Mesothelial cell of epicardium (in vitro differentiated cells): Measurements from ENCODE around the gene PRR20E. TPM values are rescaled to one million over a fixed set of nuclear protein-coding genes. Genes with fewer than 3 reads are reported as not detected.
"Not testable (repeated sequence)": the region's sequence is repeated elsewhere in the genome, so short reads cannot be mapped to it uniquely, and the experiment has no call there.

Experiments used
- DNase-seq, 2 experiments: peaks; one replicate each; pipeline ENCODE4 v3.0.0; 2021; ENCODE audit warnings: low spot score in 2 of 2; ENCODE audit not compliant: unreplicated experiment in 2 of 2
- H3K27ac Mint-ChIP-seq: 2 replicates; pipeline ENCODE4 v1.8.0; 2021; ENCODE audit warnings: mixed read lengths
- H3K27me3 Mint-ChIP-seq: 2 replicates; pipeline ENCODE4 v1.8.0; 2021; ENCODE audit warnings: low read depth, mixed read lengths
- H3K36me3 Mint-ChIP-seq: 2 replicates; pipeline ENCODE4 v1.8.0; 2021; ENCODE audit warnings: mixed read lengths
- H3K4me1 Mint-ChIP-seq: 2 replicates; pipeline ENCODE4 v1.8.0; 2021; ENCODE audit warnings: mixed read lengths
- H3K4me3 Mint-ChIP-seq: 2 replicates; pipeline ENCODE4 v1.8.0; 2021; ENCODE audit warnings: mild to moderate bottlenecking, moderate library complexity, mixed read lengths
- H3K9me3 Mint-ChIP-seq: 2 replicates; pipeline ENCODE4 v1.8.0; 2021; ENCODE audit warnings: mixed read lengths
- CTCF ChIP-seq: fragments of 200-600 bp; sonication (generic); IDR thresholded peaks from one replicate; pipeline ENCODE4 v1.5.0; 2021; ENCODE audit warnings: antibody characterized with exemption; ENCODE audit not compliant: unreplicated experiment
- total RNA-seq: library from RNA; stranded (reverse); gene quantifications from 3 replicates; pipeline ENCODE4 v1.2.1, GENCODE V29; 2021

PRR20E gene
- total RNA-seq, result not detected in 3 replicates

GRCh38 chr13:57166897-57167296, at the start of gene PRR20E:
Gene PRR20E (plus strand): TSS chr13:57167197. CDS start chr13:57167584, 387 bp downstream.
- not testable (repeated sequence) for H3K9me3 Mint-ChIP-seq, DNase-seq, H3K4me3 Mint-ChIP-seq, H3K4me1 Mint-ChIP-seq, H3K27ac Mint-ChIP-seq, H3K27me3 Mint-ChIP-seq, H3K36me3 Mint-ChIP-seq

- Mint-ChIP-seq H3K9me3 (no peaks in the 10 kb centered on the region), H3K4me1 (no peaks in the 10 kb centered on the region), H3K27me3 (no peaks in the 10 kb centered on the region), H3K36me3 (no peaks in the 10 kb centered on the region), H3K27ac (no peak overlapping the region), H3K4me3 (no peak overlapping the region)
- no peak for DNase-seq
- TF ChIP-seq CTCF, result no peak
Observed at GRCh38 chr13:57123681-57124080, 43.3 kb upstream of the PRR20E start.

- H3K4me1 Mint-ChIP-seq, result no peaks in the 10 kb centered on the region
- no peak overlapping the region for H3K27ac Mint-ChIP-seq
- no peaks in the 10 kb centered on the region for H3K36me3 Mint-ChIP-seq
- no peaks in the 10 kb centered on the region for H3K9me3 Mint-ChIP-seq
- no peak for TF ChIP-seq CTCF
- DNase-seq, result no peak
- H3K27me3 Mint-ChIP-seq, result no peaks in the 10 kb centered on the region
- no peak overlapping the region for H3K4me3 Mint-ChIP-seq
Observed at GRCh38 chr13:57128909-57129308, 38.1 kb upstream of the PRR20E start.

GRCh38 chr13:57136093-57136492, 30.9 kb upstream of the PRR20E start:
- Mint-ChIP-seq H3K9me3 (no peaks in the 10 kb centered on the region), H3K4me3 (no peak overlapping the region), H3K36me3 (no peaks in the 10 kb centered on the region), H3K27me3 (no peaks in the 10 kb centered on the region), H3K27ac (no peak overlapping the region), H3K4me1 (no peaks in the 10 kb centered on the region)
- DNase-seq, result no peak
- no peak for TF ChIP-seq CTCF

GRCh38 chr13:57137585-57137984, 29.4 kb upstream of the PRR20E start:
- Mint-ChIP-seq H3K4me3 (no peak overlapping the region), H3K27me3 (no peaks in the 10 kb centered on the region), H3K36me3 (no peaks in the 10 kb centered on the region), H3K27ac (no peak overlapping the region), H3K4me1 (no peaks in the 10 kb centered on the region), H3K9me3 (no peaks in the 10 kb centered on the region)
- no peak for DNase-seq
- no peak for TF ChIP-seq CTCF

GRCh38 chr13:57138988-57139387, 28.0 kb upstream of the PRR20E start:
- no peak for DNase-seq
- Mint-ChIP-seq H3K27ac (no peak overlapping the region), H3K27me3 (no peaks in the 10 kb centered on the region), H3K4me3 (no peak overlapping the region), H3K4me1 (no peaks in the 10 kb centered on the region), H3K36me3 (no peaks in the 10 kb centered on the region), H3K9me3 (no peaks in the 10 kb centered on the region)
- TF ChIP-seq CTCF, result no peak

GRCh38 chr13:57139781-57140180, 27.2 kb upstream of the PRR20E start:
- not testable (repeated sequence) for H3K9me3 Mint-ChIP-seq, H3K4me3 Mint-ChIP-seq, DNase-seq, H3K36me3 Mint-ChIP-seq, H3K27ac Mint-ChIP-seq, H3K27me3 Mint-ChIP-seq, H3K4me1 Mint-ChIP-seq

GRCh38 chr13:57140235-57140968, 26.6 kb upstream of the PRR20E start, which contains the start of gene PRR20A:
Gene PRR20A (plus strand): TSS chr13:57140918. CDS start chr13:57141305, 387 bp downstream.
- not testable (repeated sequence) for H3K9me3 Mint-ChIP-seq, H3K27me3 Mint-ChIP-seq, H3K4me1 Mint-ChIP-seq, H3K4me3 Mint-ChIP-seq, DNase-seq, H3K27ac Mint-ChIP-seq, H3K36me3 Mint-ChIP-seq

GRCh38 chr13:57147188-57147587, 19.8 kb upstream of the PRR20E start, which contains the start of gene PRR20B:
Gene PRR20B (plus strand): TSS chr13:57147488. CDS start chr13:57147875, 387 bp downstream.
- not testable (repeated sequence) for H3K36me3 Mint-ChIP-seq, H3K4me3 Mint-ChIP-seq, DNase-seq, H3K27me3 Mint-ChIP-seq, H3K27ac Mint-ChIP-seq, H3K9me3 Mint-ChIP-seq, H3K4me1 Mint-ChIP-seq
